SW480 (cell line): Measurements from ENCODE around the gene CBX3.
"Not testable (repeated sequence)": the region's sequence is repeated elsewhere in the genome, so short reads cannot be mapped to it uniquely, and the experiment has no call there.

Source experiments
- DNase-seq: peaks from one replicate; pipeline ENCODE4 v3.0.0-alpha.2; 2016; ENCODE audit warnings: low spot score

Gene CBX3

DNA sequence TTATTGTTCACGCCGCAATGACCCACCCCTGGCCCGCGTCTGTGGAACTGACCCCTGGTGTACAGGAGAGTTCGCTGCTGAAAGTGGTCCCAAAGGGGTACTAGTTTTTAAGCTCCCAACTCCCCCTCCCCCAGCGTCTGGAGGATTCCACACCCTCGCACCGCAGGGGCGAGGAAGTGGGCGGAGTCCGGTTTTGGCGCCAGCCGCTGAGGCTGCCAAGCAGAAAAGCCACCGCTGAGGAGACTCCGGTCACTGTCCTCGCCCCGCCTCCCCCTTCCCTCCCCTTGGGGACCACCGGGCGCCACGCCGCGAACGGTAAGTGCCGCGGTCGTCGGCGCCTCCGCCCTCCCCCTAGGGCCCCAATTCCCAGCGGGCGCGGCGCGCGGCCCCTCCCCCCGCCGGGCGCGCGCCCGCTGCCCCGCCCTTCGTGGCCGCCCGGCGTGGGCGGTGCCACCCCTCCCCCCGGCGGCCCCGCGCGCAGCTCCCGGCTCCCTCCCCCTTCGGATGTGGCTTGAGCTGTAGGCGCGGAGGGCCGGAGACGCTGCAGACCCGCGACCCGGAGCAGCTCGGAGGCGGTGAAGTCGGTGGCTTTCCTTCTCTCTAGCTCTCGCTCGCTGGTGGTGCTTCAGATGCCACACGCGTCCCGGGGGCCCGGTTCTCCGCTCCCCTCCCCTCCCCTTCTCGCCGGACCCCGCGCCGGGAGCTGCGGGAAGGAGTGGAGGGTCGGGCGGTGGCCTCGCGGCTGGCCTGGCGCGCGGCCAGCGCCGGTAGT is at the start of gene CBX3:
Gene CBX3 (plus strand): TSS at position 499 of the 772 bp plus-strand sequence. CDS start 1,254 bp downstream, outside the sequence.
- peak; percentile 94 for DNase-seq

DNA sequence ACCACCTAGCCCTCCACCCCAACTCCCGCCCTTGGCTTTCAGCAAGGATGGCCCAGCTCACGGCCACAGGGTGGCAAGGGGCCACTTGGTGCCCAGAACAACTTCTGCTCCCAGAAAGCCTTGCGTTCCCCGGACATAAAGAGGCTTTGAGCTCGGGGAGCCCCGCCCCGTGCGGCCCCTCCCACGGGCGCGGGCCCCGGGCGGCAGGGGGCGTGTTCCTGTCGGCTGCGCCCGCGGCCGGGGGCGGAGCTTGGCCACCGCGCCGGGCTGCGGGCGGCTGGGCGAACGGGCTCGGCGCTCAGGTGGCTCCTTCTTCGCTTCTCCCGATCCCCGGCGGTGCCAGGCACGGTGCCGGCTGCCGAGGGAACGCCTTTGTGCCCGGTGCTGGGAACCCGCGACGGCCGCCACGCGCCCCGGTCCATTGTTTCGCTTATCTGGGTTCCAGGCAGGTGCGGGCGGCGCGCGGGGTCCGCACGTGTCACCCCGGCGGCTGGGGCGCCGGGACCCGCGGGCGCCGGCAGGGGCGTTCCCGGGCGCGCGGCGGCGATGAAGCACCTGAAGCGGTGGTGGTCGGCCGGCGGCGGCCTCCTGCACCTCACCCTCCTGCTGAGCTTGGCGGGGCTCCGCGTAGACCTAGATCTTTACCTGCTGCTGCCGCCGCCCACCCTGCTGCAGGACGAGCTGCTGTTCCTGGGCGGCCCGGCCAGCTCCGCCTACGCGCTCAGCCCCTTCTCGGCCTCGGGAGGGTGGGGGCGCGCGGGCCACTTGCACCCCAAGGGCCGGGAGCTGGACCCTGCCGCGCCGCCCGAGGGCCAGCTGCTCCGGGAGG is 49.4 kb upstream of the CBX3 start, which contains the start of gene NFE2L3:
Gene NFE2L3 (plus strand): TSS at position 246 of the 829 bp plus-strand sequence. CDS start 301 bp downstream, at position 547.
- DNase-seq, result peak; percentile 93

DNA sequence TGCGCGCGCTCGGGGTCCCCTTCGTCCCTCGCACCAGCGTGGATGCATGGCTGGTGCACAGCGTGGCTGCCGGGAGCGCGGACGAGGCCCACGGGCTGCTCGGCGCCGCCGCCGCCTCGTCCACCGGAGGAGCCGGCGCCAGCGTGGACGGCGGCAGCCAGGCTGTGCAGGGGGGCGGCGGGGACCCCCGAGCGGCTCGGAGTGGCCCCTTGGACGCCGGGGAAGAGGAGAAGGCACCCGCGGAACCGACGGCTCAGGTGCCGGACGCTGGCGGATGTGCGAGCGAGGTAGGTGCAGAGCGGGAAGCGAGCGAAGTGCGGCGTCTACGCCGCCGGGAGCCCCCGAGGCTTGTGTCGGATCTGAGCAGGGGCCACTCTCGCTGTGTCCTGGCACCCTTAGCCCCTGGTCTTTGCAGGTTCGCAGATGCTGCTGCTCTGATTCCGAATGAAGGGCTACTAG is 48.7 kb upstream of the CBX3 start:
- DNase-seq, result peak; percentile 40

DNA sequence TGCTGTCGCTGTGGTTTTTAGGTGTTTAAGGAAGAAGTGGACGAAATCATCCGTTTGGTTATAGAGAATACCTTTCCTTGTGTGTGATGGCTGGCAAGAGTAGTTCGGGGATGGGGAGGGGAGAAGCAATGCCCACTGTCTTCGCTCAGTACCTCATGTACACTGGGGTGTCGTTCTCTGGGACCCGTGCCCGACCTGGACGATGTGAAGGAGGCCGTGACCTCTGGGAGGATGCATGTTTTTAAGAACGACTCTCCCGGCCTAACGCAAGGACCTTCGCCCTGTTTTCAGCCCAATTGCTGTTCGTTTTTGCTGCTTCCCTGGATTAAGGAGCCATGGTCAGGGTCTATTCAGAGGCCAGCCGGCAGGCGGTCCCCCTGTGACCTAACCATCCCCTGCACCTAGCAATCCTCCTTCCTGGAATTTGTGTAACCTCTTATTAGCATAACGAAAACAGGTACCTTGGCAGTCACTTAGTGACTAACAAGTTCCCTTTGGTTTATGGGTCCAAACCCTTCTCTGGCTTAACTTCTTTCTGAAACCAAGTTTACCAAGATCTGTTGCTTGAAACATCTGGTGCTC is 48.2 kb upstream of the CBX3 start:
- peak; percentile 69 for DNase-seq

DNA sequence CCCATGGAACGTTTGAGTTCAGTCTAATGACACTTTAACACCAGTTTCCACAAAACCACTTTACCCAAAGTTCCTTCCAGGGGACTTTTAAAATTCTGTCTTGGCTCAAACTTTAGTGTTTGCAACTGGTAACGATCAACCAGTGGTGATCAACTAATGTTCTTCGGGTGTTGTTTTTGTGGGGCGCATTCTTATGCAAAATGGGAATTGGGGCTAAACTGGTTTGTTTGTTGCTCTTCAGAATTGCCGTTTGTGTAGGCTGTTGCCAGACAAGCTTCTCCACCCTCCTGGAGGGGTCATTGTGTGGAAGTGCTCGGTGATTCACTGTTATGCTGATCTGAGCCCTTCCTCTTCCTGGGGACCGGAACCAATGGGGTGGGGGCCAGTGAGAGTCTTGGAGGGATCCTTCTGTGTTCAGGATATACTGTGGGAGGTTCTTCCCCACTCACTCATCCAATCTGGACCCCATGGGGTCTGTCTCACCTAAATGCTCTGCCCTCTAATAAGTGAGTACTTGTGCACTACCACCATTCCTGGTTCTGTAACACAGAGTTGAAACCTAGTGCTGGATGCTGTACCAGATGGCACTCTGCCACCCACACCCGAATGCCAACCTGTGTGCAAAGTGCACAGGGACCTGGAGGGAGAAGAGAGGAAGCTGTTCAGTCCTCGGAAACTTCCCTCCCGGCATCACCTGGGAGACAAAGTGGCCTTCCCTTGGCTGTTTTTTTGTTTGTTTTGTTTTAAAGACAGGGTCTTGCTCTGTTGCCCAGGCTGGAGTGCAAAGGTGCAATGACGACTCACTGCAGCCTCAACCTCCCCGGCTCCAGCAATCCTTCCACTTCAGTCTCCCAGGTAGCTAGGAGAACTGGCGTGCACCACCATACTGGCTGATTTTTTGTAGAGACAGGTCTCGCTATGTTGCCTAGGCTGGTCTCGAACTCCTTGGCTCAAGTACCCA is 47.4 kb upstream of the CBX3 start:
- DNase-seq, result peak; percentile 73

DNA sequence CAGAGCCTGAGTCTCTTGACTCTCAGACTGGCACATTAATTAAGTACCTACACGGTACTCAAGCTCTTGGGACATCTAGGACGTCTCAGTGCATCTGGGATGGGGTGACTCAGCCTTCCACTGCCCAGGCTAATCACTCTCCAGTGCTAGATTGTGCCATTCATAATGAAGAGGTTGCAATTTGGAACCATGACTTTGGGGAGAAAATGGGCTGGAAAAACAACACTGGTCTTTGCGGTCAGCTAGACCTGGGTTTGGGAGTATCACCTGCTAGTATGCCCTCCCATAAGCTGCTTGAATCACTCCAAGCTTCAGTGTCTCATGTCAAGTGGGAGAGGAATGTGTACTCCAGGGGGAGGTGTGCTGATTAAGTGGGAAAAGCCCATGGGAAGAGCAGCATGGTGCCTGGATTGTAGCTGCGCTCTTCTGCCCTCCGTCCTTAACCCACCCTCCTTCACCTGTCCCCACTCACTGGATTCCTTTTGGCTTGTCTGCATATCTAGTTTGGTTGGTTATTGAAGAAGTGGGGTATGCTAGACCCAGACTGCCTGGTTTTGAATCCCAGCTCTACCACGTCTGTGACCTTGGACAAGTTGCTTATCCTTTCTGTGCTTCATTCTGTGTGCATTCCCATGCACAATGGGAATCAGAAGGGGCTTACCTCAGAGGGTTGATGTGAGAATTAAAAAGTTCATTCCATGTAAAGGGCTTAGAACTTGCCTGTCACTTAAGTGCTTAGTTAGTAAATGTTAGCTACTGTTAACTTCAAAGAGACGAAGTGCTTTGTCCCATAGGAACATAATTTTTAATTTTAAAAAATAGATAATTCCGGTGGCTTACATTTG is 45.8 kb upstream of the CBX3 start:
- DNase-seq, result peak; percentile 82

DNA sequence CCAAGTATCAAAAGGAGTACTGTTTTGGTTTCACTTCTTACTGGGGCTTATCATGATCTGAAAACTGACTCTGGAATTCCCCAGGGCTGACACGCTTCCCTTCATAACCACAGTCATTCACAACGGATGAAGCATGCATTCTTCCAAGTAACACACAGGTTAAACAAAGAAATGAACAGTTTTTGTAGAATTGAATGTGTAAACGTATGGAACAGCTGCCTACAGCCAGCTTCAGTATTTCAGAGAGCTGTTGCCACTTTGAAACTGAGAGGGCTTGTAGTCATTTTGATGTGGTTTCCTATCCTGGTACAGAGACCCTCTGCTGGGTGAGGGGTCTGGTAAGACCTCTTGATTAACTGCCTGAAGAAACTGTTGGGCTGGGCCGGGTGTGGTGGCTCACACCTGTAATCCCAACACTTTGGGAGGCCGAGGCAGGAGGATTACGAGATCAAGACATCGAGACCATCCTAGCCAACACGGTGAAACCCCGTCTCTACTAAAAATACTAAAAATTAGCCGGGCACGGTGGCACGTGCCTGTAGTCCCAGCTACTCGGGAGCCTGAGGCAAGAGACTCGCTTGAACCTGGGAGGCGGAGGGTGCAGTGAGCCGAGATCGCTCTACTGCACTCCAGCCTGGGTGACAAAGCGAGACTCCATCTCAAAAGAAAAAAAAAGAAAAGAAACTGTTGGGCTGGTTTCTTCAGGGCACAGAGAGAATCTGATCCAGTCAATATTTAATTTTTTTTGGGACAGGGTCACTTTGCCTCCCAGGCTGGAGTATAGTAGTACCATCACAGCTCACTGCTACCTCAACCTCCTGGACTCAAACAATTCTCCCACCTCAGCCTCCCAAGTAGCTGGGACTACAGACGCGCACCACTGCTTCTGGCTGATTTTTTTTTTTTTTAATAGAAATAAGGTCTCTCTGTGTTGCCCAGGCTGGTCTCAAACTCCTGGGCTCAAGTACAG is 44.8 kb upstream of the CBX3 start:
- DNase-seq, result peak; percentile 92

DNA sequence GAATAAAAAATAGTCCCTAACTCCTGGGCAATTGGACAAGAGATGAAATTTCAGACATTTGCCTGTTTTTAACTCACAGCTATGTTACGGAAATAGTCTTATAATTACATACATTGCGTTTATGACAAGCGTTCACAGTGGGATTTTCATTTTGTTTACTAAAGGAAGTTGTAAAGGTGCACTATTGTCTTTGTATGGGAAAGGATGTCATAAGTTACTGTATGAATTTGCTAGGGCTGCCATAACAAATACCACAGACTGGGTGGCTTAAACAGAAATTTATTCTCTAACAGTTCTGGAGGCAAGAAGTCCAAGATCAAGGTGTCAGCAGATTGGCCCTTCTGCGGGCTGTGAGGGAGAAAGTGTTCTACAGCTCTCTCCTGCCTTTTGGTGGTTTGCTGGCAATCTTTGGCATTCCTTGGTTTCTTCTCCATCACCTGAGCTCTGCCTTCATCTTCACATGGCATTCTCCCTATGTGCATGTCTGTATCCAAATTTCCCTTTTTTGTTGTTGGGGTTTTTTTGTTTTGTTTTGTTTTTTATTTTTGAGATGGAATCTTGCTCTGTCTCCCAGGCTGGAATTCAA is 43.9 kb upstream of the CBX3 start:
- DNase-seq, result no peak

DNA sequence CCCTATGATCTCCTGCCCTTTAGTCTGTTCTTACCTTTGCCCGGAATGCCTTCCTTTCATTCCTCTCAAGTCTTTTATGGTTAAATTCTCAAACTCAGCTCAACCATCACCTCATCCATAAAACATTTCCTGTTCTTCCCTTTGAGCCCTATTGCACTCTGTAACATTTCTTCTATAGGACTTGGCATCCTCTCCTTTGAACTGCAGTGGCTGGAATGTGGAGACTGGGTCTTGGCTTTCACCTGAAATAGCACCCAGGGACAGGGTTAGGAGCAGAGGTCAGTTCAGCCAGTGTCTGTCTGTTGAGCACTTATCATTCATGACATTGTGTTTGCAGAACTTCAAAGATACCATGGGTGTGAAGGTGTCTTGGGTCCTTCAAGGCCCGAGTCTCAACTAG is 42.3 kb upstream of the CBX3 start:
- DNase-seq, result peak; percentile 83

DNA sequence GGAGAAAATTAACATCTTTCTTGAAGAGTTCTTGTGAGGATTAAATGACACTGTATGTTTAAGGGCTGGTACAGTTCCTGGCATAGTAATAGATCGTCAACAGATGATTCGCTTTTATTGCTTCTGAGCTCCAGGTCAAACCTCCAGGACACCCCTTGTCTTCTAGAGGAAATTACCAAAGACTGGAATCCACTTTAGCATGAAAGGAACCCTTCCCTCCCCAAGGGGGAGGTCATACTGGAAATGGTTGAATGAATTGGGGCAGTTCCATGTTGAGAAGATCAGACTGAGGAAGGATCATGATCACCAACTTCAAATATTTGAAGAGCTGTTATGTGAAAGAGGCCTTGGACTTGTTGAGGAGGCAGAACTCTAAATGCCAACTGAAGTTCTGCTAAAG is 40.6 kb upstream of the CBX3 start:
- no peak for DNase-seq

DNA sequence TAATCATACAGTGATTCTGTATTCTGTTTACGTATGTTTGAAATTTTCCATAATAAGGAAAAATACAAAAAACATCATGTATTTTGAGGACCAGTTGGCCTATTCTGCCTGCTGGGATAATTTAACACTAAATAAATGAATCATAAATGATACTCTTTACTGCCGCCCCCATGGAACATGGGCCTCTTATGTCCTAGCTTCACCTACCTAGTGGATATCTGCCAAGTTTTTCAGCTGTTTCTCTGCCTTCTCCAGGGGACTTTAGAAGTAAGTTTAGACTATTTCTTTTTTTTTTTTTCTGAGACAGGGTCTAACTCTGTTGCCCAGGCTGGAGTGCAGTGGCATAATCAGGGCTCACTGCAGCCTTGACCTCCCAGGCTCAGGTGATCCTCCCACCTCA is 39.1 kb upstream of the CBX3 start:
- DNase-seq, result no peak

DNA sequence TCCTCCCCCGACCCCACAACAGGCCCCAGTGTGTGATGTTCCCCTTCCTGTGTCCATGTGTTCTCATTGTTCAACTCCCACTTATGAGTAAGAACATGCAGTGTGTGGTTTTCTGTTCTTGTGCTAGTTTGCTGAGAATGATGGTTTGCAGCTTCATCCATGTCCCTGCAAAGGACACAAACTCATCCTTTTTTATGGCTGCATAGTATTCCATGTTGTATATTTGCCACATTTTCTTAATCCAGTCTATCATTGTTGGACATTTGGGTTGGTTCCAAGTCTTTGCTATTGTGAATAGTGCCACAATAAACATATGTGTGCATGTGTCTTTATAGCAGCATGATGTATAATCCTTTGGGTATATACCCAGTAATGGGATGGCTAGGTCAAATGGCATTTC is 37.7 kb upstream of the CBX3 start:
- not testable (repeated sequence) for DNase-seq

DNA sequence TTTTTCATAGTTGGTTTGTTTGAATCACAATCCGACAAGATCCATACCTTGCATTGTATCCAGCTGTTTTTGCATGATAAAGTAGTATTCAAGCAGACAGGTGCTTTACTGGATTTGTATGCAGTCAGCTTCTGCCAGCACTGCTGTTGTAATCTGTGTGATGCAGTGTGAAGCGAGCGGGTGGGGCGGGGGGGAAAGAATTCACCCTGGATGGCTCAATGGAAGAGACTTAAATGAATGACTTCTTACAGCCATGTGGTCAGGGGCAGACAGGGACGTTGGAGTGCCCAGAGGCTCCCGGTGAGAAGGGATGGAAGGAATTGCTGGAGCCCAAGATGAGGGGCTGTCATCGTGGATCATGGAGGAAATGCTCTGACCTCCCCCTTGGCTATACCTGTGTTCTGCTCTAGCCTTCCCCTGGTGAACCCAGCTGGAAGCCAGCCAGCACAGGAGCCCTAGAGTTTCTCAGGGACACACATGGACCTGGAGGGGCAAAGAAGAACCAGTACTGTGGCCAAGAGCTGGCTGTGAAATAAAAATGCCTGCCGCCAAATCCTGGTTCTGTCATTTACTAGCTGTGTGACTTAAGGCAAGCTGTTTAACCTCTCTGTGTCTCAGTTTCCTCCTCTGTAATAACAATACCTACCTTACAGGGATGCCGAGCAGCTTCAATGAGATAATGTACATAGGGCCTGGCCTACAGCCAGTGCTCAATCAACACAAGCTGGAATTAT is 35.4 kb upstream of the CBX3 start:
- no peak for DNase-seq

DNA sequence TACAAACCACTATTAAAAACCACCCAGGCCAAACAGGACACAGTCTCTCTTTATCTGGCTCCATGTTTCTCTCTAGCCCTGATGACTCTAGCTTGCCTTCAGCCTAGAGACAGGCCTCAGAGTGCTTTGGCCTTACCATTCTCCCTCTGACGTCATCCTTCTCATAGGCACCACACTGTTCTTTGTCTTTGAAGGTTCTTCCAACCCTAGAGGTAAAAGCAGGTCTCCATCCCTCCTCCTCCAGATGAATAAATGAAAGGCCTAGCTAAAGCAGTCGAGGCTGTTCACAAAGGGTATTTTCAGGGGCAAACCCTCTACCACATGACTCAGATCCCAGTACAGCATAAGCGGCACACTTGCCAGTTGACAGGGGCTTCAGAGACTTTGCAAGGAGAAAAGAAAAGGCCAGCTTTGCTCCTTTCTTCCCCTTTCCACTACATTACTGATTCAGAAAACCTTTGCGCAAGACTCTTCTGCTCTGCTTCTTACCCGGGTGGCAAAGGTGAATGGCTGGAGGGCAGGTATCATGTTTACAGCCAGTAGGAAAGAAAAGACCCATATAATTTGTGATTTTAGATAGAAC is 34.8 kb upstream of the CBX3 start:
- DNase-seq, result no peak

DNA sequence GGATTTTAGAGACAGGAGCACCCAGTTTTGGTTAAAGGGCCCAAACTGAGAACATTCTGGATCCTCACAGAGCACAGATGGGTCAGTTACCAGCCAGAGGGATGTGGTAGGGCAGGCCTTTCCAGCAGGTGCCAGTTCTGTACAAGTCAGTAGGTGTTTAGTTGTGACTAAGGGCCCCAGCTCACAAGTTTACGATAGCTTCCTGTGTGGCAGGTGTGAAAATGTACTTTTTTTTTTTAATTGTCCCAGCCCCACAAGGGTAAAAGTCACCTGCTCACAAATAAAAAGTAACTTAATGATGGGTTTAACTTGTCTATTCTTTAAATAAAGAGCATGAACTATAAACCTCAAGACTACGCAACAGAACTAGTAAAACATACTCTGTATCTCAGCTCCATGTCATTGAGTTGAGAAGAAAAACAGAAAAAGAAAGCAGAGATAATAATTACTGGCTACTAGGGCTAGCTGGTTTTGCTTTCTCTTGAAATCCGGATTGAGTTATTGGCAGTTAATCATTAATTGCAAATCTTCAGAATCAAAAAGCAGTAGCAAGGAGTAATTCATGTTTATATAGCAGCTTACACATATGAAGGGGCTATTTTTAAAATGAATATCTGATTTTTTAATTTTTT is 34.1 kb upstream of the CBX3 start:
- peak; percentile 64 for DNase-seq

DNA sequence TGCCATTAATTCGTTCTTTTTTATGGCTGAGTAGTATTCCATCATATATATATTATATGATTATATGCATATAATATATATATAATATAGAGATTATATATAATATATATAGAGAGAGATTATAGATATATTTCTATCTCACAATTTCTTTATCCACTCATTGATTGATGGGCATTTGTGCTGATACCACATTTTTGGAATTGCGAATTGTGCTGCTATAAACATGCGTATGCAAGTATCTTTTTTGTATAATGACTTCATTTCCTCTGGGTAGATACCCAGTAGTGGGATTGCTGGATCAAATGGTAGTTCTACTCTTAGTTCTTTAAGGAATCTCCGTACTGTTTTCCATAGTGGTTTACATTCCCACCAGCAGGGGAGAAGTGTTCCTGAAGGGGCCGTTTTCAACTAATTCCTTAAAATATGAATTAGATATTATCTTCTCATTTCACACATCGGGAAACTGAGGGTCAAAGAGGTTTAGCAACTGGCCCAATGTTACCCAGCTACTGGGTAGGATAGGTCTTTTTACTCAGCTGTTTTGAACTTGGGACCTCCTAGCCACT is 33.0 kb upstream of the CBX3 start:
- DNase-seq, result no peak

DNA sequence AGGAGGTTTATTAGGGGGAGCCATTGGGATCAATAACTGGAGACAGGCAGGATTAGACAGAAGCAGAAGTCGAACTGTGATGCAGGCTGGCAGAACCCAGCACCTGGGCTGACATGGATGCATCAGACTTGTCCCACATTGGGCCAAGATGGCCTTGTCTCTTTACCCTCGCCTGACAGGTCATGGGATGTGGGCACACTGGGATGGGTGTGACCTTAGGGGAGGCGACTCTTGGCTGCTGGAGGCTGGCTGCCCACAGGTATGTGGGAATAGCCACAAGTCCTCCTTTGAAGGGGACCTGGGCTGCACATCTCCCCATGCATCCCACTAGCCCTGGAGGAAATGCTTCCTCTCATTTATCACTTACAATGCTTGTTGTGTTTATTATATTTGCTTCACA is 32.3 kb upstream of the CBX3 start:
- DNase-seq, result peak; percentile 95
